Gastrocnemius medialis (tissue), 4 donors: Measurements from ENCODE around the gene SAPCD1. TPM values are rescaled to one million over a fixed set of nuclear protein-coding genes. Genes with fewer than 3 reads are reported as not detected.
"Not testable (repeated sequence)": the region's sequence is repeated elsewhere in the genome, so short reads cannot be mapped to it uniquely, and the experiment has no call there.

Experiments
- ATAC-seq, 2 donors: fragments of 150-250 bp; one replicate each; pipeline ENCODE4 v1.9.1; 2016
- DNase-seq, 2 donors: peaks; one replicate each; pipeline ENCODE4 v3.0.0-alpha.2; 2019
- H3K27ac ChIP-seq, 4 donors: fragments of 200-600 bp; sonication (generic); 1 replicate in 1 of 4; 2 replicates in 3 of 4; pipeline ENCODE4 v1.5.1; 2016 to 2018; ENCODE audit warnings: mild to moderate bottlenecking in 2 of 4, moderate library complexity in 1 of 4
- H3K27me3 ChIP-seq, 3 donors: fragments of 200-600 bp; sonication (generic) in 2 of 3; 1 replicate in 1 of 3; 2 replicates in 2 of 3; pipeline versions ENCODE4 v1.5.1 to v1.6.0; 2016 to 2019; ENCODE audit warnings: mild to moderate bottlenecking in 1 of 3, moderate library complexity in 1 of 3
- H3K36me3 ChIP-seq, 2 donors: fragments of 200-600 bp; sonication (generic) in 1 of 2; one replicate each; pipeline ENCODE4 v1.5.1; 2017 to 2018
- H3K4me1 ChIP-seq, 2 donors: fragments of 200-600 bp; sonication (generic) in 1 of 2; one replicate each; pipeline ENCODE4 v1.5.1; 2016 to 2017; ENCODE audit warnings: mild to moderate bottlenecking in 2 of 2
- H3K4me3 ChIP-seq, 4 donors: fragments of 200-600 bp; sonication (generic) in 3 of 4; 1 replicate in 1 of 4; 2 replicates in 3 of 4; pipeline ENCODE4 v1.5.1; 2016 to 2019; ENCODE audit warnings: mild to moderate bottlenecking in 2 of 4
- H3K9me3 ChIP-seq, 3 donors: fragments of 200-600 bp; sonication (generic) in 2 of 3; 1 replicate in 1 of 3; 2 replicates in 2 of 3; pipeline ENCODE4 v1.5.1; 2016 to 2019
- CTCF ChIP-seq, 5 experiments: fragments of 450-650 bp in 3 of 5; fragments of 200-600 bp in 2 of 5; sonication (generic) in 2 of 5; IDR thresholded peaks in 4 of 5; conservative IDR thresholded peaks in 1 of 5; 1 replicate in 4 of 5; 2 replicates in 1 of 5; pipeline ENCODE4 v1.5.1; 2016 to 2019; ENCODE audit warnings: antibody characterized with exemption in 5 of 5, mild to moderate bottlenecking in 3 of 5, moderate library complexity in 3 of 5
- POLR2A ChIP-seq, 2 donors: fragments of 450-650 bp; IDR thresholded peaks; one replicate each; pipeline ENCODE4 v1.6.1; 2017; ENCODE audit warnings: antibody characterized with exemption in 2 of 2, mild to moderate bottlenecking in 2 of 2, moderate library complexity in 2 of 2
- in situ Hi-C, 4 donors: fragments of 200-750 bp; cut with MboI; loops; one replicate each; pipeline versions ENCODE4 v1.15.0 to v1.8.0; 2017; ENCODE audit warnings: low sequenced_read_pairs in 4 of 4
- intact Hi-C: fragments of 100-400 bp; cut with DNase I; formaldehyde crosslinking; loops from one replicate; pipeline ENCODE4 v1.15.1; 2023; ENCODE audit warnings: low total_unique reads
- total RNA-seq, 4 donors: library from RNA; depleted of rRNA; stranded (reverse); fragments of >200 nt; gene quantifications; one replicate each; pipeline versions ENCODE4 v1.1.0 to v1.2.3, GENCODE V29; 2016

Gene SAPCD1
- total RNA-seq, 4 donors from 2014 or later = not detected

- H3K4me3 ChIP-seq = no peak overlapping the region
- no peak for ATAC-seq
- no peaks in the 10 kb centered on the region for H3K27me3 ChIP-seq
- H3K27ac ChIP-seq = no peak overlapping the region
- in situ Hi-C loops (no loop called here), intact Hi-C loops (no loop called here)
- H3K9me3 ChIP-seq = no peaks in the 10 kb centered on the region
- H3K36me3 ChIP-seq = peaks cover 0 to 67% of the 10 kb centered on the region in 2 donors
- TF ChIP-seq CTCF (IDR thresholded peaks at IDR 0.05 in 4 of 5, conservative IDR thresholded peaks at IDR 0.05 in 1 of 5) = no peak
- no peak for DNase-seq
- H3K4me1 ChIP-seq = no peaks in the 10 kb centered on the region
Measured at GRCh38 chr6:31785475-31785874, 23.0 kb downstream of the SAPCD1 start.

GRCh38 chr6:31791324-31792089, 29.1 kb downstream of the SAPCD1 start:
- H3K27ac ChIP-seq = no peak overlapping the region
- peak in 4 of 5 experiments; percentile 13 to 53 (median 28) for TF ChIP-seq CTCF (IDR thresholded peaks at IDR 0.05 in 4 of 5, conservative IDR thresholded peaks at IDR 0.05 in 1 of 5)
- no peak for TF ChIP-seq POLR2A (IDR thresholded peaks at IDR 0.05)
- intact Hi-C loops (no loop called here), in situ Hi-C loops (no loop called here)
- DNase-seq (no peak), ATAC-seq (no peak)
- no peaks in the 10 kb centered on the region for H3K9me3 ChIP-seq
- H3K4me1 ChIP-seq = peaks cover 16 to 18% of the 10 kb centered on the region in 2 donors
- no peaks in the 10 kb centered on the region for H3K27me3 ChIP-seq
- peaks cover 0 to 36% of the 10 kb centered on the region in 2 donors for H3K36me3 ChIP-seq
- no peak overlapping the region for H3K4me3 ChIP-seq

GRCh38 chr6:31792090-31792374, 29.6 kb downstream of the SAPCD1 start:
- intact Hi-C loops = no loop called here
- no peak for TF ChIP-seq POLR2A (IDR thresholded peaks at IDR 0.05)
- TF ChIP-seq CTCF (IDR thresholded peaks at IDR 0.05 in 4 of 5, conservative IDR thresholded peaks at IDR 0.05 in 1 of 5) = no peak
- ATAC-seq (no peak), DNase-seq (no peak)
- Histone ChIP-seq H3K27me3 (no peaks in the 10 kb centered on the region), H3K4me3 (no peak overlapping the region), H3K9me3 (no peaks in the 10 kb centered on the region), H3K36me3 (peaks cover 0 to 32% of the 10 kb centered on the region in 2 donors), H3K27ac (no peak overlapping the region), H3K4me1 (peaks cover 16 to 18% of the 10 kb centered on the region in 2 donors)
- in situ Hi-C loops = no loop called here

GRCh38 chr6:31792761-31793171, 30.3 kb downstream of the SAPCD1 start:
- in situ Hi-C loops (no loop called here), intact Hi-C loops (no loop called here)
- no peak overlapping the region for H3K27ac ChIP-seq
- no peaks in the 10 kb centered on the region for H3K27me3 ChIP-seq
- TF ChIP-seq CTCF (IDR thresholded peaks at IDR 0.05 in 4 of 5, conservative IDR thresholded peaks at IDR 0.05 in 1 of 5) = no peak
- no peak for TF ChIP-seq POLR2A (IDR thresholded peaks at IDR 0.05)
- DNase-seq (no peak), ATAC-seq (no peak)
- peaks cover 16 to 18% of the 10 kb centered on the region in 2 donors for H3K4me1 ChIP-seq
- H3K4me3 ChIP-seq = no peak overlapping the region
- peaks cover 0 to 25% of the 10 kb centered on the region in 2 donors for H3K36me3 ChIP-seq
- H3K9me3 ChIP-seq = no peaks in the 10 kb centered on the region

- intact Hi-C loops = loop anchor here (2.0 kb wide), 2 partner anchors 53 to 69 kb away; partner anchors contain the start of genes MSH5 and NEU1
- peak overlapping the region in 2 of 4 donors; percentile 85 to 97 for H3K27ac ChIP-seq
- peaks cover 20 to 21% of the 10 kb centered on the region in 2 donors for H3K4me1 ChIP-seq
- H3K4me3 ChIP-seq, ATAC-seq, in situ Hi-C loops, H3K27me3 ChIP-seq, DNase-seq, H3K9me3 ChIP-seq: not testable (repeated sequence)
- peaks cover 0 to 23% of the 10 kb centered on the region in 2 donors for H3K36me3 ChIP-seq
Measured at GRCh38 chr6:31793927-31794245, 31.4 kb downstream of the SAPCD1 start.
